Activated T-cell treated with anti-CD3 and anti-CD28 coated beads for 48 hours (primary cell): ENCODE results near the gene ARL4A.
"Not testable (repeated sequence)": the region's sequence is repeated elsewhere in the genome, so short reads cannot be mapped to it uniquely, and the experiment has no call there.

Source experiments
- DNase-seq: peaks from one replicate; pipeline ENCODE4 v3.0.0-alpha.2; 2020; ENCODE audit warnings: low read depth

ARL4A gene, protein sequence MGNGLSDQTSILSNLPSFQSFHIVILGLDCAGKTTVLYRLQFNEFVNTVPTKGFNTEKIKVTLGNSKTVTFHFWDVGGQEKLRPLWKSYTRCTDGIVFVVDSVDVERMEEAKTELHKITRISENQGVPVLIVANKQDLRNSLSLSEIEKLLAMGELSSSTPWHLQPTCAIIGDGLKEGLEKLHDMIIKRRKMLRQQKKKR

DNA sequence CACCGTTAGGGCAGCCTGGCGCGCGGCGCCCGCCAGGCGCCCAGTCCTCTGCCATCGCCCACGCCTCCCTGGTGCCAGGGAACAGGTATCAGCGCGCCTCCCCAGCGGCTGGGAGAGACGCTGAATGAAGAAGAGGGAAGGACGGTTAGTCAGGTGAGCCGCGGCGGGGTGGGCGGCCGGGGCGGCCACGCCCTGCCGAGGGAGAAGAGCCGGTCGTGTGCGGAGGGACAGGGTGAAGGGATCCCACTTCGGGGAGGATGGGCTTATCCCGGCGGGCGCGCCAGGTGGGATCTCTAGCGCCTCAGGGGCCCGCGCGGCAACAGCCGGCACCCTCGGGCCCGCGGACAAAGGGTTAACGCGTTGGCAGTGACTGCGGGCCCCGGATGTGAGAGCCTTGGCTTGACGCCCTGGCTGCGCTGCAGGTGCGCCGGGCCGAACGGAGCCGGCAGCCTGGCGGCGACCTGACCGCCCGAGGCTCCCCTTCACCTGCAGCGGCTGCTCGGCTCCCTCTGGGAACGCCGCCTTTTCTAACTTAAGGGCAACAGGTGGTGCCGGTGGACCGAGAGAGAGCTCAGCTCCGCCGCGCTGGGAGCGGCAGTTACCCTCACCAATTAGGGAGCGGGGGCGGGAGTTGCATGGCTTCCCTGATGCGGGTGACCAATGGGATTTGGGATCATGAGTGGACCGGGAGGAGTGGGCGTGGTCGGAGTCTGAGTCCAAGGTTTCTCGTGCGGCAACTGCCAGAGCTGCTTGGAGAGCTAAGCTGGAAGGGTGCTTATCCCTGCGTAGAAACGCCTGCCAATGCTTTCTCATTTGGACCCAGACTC lies at the start of gene ARL4A:
TSS of gene ARL4A (plus strand) at position 743 of the 827 bp plus-strand sequence. CDS start 622 bp downstream, outside the sequence.
- DNase-seq: peak; percentile 84

DNA sequence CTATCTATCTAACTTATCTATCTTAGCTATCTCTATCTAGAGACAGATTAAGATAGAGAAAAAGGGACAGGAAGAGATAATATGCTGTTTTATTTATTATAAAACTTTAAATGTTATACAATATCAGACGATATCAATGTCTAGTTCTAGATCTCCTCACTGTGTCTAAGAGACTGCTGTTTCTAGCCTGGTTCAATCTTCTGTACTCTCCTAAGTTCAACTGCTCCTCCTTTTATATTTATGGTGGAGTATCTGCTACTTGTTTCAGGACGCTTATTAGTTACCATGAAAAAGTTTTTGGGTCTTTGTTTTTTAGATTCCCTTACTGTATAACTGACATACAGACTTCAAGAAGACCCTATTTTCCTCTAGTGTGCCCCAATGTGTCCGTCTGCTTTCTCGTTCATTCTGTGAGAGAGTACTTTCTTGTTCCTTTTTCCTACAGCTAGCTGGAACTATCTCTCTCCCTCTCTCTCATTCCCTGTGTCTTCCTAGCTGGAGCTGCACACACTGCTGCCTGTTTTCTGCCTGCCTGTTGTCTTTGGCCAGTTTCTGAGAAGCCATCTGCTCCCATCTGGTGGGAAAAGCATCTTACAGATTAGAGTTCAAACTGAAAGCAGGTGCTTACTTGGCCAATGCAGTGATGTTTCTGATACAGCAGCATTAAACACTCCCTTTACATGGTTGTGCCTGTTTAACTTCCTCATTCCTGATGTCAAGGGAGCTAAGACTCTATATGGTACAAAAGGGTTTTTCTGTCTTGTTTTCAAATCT lies 49.4 kb upstream of the ARL4A start:
- DNase-seq: no peak

DNA sequence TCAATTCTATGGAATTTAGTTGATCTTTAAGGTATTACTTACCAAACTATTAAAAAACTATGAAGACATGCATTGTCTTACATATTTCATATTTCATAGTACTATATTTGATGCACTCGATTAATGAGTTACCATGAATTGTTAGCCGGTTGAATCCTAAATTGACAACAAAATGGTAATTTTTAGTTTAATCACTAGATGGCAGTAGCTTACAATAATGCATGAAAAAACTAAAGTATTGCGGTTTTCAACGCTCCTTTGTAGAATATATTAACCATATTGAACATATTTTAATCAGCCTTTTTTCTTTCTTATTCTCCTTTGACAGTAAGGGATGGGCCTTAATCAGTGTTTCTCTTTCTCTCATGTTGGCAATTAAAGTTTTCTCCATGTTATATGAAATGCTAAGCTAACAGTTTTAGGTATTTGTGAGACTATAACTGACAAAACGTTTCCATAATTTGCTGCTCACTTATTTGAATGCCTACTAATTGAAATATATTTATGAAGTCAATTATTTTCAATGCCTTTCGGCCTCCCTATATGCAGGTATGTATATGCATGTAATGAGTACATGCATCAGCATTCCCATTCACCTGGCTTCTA lies 48.5 kb upstream of the ARL4A start:
- no peak for DNase-seq

DNA sequence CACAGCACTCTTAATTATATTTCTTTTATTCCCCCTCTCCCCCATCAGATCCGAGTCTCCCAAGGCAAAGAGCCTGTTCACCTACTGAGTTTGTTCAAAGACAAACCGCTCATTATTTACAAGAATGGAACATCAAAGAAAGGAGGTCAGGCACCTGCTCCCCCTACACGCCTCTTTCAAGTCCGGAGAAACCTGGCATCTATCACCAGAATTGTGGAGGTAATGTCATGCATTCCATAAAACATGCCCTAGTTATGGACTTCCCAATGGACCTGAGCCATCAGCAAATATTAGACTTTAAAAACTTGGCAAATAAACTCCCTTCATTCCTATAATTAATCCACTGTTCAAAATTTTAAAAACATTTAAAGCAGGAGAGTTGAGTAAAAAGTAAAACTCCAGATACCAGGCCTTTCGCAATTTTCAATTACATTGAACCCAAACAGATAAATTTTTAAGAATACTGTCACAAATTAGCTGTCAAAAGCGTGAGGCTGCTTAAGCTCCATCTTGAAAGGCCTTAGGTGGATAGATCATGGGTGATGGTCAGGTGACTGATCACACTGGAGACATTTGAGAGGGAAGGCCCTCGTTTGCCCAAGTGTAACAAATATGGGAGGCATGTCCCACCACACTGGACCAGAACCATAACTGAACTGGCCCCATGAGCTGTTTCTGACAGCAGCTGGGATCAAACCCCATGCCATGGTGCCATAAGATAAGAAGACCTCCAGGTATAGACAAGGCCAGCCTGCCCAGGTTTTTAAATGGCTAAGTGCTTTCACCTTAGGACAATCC lies 46.9 kb upstream of the ARL4A start:
- DNase-seq: no peak

DNA sequence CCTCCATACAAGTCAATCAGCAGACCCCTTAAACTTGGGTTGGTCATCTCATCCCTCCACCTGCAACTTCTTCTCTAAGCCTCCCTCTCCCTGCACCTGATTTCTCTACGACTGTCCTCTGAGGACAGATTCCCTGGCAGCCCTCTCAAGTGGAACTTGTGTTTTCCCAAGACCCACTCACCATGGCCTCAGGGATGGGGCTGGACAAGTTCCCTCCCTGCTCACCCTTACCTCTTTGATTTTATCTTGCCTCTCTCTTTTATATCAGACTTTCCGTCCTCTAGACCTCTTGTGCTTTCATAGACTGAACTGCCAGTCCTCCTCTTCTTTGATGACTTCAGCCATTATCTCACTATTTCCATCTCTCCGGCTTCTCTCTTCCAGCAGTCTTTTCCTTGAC lies 46.2 kb upstream of the ARL4A start:
- no peak for DNase-seq

DNA sequence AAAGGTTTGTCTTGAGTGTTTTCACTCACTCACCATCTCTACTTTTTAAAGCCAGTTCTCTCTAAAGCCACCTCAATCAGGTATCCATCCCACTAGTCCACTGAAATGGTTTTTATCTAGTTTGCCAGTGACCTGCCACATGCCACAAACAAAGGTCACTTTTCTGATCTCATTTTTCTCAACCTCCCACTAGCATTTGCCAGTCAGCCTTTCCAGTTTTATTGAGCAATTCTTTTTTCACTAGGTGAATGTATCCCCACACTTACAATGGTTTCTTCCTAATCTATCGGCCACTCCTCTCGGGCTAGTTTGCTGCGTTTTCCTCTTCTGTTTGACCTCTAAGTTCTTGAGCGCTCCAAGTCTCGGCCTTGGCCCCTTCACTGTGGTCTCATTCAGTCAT lies 44.9 kb upstream of the ARL4A start:
- DNase-seq: no peak

DNA sequence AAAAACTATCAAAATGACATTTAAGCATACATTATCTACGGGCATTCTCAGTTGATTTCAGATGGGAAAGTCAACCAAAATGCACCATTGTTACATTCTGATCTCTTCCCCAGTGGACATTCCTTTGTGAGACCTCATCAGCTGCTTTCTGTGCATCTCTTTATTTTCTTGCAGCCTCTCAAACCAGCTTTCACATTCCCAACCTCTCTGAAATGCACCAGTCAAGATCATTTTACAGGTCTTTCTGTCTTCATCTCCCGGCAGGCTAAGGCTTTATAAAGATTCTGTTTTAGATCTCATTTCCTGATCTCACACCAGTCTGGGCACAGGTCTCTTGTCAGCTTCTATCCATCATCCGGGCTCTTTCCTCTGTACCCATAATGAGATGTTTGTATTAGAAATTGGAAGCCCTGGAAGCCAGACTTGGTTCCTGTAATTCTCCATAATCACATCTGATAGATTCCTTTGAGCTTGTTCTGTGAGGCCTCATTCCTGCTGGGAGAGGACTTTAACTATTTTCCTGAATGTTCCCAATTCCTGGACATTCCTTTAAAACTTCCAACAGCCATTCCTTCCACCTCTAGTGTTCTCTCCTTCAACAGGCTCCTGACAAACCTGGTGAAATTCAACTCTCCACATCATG lies 44.3 kb upstream of the ARL4A start:
- no peak for DNase-seq

DNA sequence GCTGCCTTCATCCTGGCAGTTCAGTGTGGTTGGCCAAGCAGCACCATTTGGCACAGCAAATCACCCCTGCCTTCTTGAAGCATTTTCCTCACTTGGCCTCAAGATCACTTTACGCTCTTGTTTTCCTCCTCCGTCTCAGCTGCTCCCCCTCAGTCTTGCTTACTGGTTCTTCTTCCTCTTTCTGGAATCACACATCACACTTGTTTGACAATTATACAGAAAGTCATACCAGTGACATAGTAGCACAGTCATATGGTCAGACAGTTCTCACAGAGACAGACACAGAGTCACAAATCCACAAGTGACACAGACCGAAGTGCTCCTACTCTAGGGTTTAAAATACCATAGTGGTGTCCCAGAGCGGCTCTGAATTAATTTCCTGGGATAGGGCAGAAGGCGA lies 43.8 kb upstream of the ARL4A start:
- DNase-seq: no peak

DNA sequence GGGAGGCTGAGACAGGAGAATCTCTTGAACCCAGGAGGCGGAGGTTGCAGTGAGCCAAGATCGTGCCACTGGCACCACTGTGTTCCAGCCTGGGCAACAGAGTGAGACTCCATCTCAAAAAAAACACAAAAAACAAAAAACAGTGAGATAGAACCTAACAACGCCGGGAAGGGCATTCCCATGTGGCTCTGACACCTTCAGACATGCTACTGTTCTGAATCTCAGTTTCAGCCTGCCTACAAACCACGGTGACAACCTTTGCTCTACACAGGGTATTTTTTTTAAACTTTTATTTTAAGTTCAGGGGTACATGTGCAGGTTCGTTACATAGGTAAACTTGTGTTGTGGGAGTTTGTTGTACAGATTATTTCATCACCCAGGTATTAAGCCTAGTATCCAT lies 42.2 kb upstream of the ARL4A start:
- DNase-seq: not testable (repeated sequence)

DNA sequence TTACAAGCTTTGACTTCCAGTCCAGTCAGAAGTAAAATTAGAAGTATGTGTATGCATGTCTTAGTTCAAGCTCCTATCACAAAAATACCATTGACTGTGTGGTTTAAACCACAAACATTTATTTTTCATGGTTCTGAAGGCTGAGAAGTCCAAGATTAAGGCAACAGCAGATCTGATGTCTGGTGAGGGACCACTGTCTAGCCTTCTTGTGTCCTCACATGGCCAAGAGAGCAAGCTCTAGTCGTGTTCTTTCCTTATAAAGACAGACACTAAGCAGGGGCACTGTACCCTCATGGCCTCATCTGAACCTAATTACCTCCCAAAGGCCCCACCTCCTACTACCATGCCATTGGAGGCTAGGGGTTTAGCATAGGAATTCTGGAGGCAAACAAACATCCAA lies 41.3 kb upstream of the ARL4A start:
- DNase-seq: no peak

DNA sequence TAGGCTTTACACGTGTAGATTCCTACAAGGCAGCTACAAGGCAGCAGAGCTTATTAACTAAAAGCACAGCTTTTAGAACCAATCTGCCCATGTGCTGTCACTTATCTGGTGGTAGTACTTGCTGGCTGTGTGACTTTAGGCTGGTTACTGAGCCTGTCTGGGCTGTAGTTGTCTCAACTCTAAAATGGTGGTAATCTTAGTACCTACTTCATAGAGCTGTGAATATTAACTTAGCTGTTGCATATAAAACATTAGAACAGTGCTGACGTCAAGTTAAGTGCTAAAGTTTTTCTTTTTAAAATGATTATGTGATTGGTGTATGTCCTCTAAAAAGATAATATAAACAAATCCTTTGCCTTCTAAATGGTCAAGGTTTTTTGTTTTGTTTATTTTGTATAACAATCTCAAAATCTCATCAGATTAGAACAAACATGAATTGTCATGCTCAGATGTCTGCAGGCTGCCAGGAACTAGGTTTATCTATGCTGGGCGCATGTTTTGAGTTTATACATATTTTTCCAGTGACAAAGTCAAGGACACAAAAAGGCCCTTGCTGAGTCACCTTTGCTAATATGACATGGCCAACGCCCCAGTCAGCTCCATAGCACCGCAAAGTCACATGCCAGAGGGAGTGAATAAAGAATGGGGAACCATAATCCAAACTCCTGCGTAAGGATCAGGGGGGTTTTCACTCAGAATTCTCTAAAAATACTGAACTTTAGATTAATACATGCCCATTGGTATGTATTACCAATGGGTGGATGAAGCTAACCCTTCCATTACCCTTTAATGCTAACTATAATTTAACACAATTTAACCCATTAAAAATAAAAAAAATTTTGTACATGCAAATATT lies 39.8 kb upstream of the ARL4A start:
- DNase-seq: no peak

DNA sequence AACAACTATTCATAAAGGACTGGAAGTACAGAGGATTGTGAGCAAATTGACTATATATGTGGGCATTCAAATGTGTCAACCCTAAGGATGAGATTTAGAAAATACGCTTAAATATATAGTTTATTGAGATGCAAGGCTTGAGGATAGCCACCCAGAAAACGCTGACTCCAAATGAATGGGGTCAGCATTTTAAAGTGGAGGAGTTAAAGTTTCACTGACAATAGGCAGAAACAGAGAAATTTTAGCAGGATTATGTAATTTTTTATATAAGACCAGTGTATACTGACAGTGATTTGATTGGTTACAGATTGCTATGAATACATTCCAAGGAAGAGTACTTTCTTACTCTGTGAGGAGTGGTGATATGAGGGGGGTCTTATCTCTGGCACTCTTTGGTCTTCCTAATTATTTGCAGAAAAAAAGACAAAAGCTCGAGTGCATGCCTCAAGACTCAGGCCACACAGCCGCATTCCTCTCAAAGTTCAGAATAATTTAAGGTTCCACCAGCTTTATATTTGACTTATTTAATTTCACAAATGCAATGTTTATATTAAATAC lies 38.6 kb upstream of the ARL4A start:
- DNase-seq: no peak

DNA sequence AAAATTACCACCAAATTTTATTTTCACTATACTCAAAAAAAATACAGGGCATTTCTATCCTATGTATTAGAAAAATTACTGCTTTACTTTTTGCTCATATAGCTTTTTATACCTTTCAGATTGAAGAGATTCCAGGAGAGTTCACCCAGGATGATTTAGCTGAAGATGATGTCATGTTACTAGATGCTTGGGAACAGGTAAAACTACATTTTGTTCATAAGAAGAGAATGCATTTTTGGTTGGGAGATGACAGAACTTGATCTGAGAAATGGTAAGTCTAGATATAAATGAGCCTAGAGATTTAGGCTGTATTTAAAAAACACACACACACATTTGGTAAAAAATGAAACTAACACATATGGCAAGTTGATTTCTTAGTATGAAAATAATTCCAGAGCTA lies 38.1 kb upstream of the ARL4A start:
- no peak for DNase-seq

DNA sequence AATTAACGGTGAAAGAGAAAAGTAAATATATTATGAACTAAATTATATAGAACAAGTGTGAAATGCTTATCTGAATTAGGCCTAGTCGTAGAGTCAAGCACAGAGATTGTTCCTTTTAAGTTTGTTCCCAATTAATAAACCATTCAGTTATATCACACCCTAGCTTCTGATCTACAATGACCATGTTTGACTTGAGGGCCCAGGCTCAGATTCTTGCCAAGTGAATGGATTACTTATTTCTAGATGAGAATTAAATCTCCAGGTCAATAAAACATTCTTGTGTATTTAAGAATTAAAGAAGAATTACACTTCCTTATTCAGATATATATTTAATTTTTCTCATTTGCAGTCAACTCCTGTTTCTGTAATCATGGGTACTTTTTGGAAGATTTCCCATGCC lies 37.4 kb upstream of the ARL4A start:
- DNase-seq: no peak

DNA sequence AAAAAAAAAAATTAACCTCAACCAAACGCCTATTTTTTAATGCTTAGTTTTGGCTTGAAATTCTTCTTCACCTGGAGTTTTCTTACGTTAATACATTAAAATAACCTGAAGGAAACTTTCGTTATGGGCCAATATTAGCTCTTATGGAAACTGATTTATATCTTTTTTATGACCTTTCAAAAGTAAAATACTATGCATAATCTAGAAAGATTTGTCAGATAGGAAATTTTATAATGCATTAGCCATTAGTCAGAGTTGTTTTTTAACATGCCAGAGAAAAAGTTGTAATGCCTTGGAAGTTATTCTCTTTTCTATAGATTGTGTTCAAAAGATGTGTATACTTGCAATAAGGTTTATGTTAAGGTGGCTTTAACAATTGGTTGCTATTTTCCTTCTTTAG lies 34.3 kb upstream of the ARL4A start:
- DNase-seq: no peak

DNA sequence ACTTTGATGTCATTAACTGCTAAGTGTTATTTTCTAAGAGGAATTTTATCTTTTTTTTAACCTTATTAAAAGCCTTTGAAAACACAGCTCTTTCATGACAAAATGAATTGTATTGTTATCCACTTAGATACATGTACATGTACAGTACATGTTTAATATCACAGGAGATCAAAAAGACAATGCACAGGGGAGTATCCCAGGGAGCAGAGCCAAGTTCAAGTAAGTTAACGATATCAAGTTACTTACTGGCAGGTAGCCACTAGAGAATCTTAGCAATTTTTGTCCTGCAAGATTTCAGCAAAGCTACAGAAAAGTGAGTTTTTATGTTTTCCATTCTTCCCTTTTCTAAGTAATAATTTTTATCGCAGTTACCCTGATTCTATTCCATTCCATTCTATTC lies 33.9 kb upstream of the ARL4A start:
- no peak for DNase-seq

DNA sequence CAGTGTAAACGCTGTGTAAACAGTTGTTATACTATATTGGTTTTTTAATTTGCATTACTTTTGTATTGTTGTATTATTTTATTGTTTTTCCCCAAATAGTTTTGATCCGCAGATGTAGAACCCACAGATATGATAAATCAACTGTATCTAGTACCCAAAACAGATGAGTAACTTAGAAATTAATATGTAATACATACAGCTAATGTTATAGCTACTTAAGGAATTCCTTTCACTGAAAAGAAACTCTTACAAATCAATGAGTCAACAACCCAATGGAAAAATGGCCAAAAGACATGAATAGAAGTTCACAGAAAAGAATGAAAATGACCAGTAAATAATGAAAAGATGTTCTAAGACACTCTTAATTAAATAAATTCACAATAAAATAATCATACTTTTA lies 32.3 kb upstream of the ARL4A start:
- no peak for DNase-seq

DNA sequence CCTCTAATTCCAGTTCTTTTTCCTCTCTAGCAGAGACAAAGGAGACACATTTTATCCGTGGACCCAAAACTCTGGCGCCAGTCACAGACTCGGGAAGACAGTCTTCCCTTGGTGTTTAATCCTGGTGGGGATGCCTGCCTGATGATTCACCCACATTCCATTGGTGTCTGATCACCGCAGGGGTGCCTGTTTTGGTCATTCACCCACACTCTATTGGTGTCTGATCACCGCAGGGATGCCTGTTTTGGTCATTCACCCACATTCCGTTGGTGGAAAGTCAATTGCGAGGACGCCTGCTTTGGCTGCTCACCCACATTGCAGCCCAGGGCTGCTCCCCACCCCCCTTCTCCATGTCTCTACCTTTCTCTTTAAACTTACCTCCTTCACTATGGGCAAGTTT lies 27.0 kb upstream of the ARL4A start:
- DNase-seq: not testable (repeated sequence)

DNA sequence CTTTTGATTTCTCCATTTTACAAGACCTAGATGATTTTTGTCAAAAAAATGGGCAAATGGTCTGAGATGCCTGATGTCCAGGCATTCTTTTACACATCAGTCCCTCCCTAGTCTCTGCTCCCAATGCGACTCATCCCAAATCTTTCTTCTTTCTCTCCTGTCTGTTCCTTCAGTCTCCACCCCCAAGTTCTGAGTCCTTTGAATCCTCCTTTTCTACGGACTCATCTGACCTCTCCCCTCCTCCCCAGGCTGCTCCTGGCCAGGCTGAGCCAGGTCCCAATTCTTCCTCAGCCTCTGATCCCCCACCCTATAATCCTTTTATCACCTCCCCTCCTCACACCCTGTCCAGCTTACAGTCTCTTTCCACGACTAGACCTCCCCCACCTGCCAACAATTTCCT lies 26.4 kb upstream of the ARL4A start:
- DNase-seq: not testable (repeated sequence)

DNA sequence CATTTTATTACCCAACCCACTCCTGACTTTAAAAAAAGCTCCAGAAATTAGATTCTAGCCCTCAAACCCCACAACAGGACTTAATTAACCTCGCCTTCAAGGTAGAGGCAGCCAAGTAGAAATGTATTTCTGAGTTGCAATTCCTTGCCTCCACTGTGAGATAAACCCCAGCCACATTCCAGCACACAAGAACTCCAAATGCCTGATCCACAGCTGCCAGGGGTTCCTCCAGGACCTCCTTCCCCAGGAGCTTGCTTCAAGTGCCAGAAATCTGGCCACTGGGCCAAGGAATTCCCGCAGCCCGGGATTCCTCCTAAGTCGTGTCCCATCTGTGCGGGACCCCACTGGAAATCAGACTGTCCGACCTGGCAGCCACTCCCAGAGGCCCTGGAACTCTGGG lies 25.9 kb upstream of the ARL4A start:
- DNase-seq: no peak
